AG04450 (cell line): ENCODE data around the gene NAB1. TPM values are rescaled to one million over a fixed set of nuclear protein-coding genes. Genes with fewer than 3 reads are reported as not detected.

Source experiments
- CTCF ChIA-PET: fragments of 300-600, 350-600 bp; formaldehyde crosslinking; extraction: SDS; loops from one replicate; lab custom pipeline; 2022; ENCODE audit warnings: antibody characterized with exemption, inconsistent platforms; lab: Charles Lee
- POLR2A ChIA-PET: fragments of 350-600 bp; formaldehyde crosslinking; extraction: SDS; loops from one replicate; lab custom pipeline; 2021; ENCODE audit warnings: antibody characterized with exemption, inconsistent platforms; lab: Yijun Ruan, JAX
- DNase-seq: peaks from one replicate; pipeline ENCODE4 v3.0.0-alpha.2; 2011; ENCODE audit warnings: low read depth, low spot score
- H3K27ac ChIP-seq: one replicate; pipeline ENCODE4 v1.5.1; 2012; ENCODE audit warnings: low read depth, low read length, control low read depth
- H3K27me3 ChIP-seq: one replicate; pipeline ENCODE4 v1.6.0; 2012; ENCODE audit warnings: low read length; ENCODE audit not compliant: control insufficient read depth, insufficient read depth
- H3K4me3 ChIP-seq: 2 replicates; pipeline ENCODE4 v1.5.1; 2011; ENCODE audit warnings: mild to moderate bottlenecking, low read depth, low read length, control low read depth
- H3K9me3 ChIP-seq: 2 replicates; pipeline ENCODE4 v1.5.1; 2012; ENCODE audit warnings: low read length; ENCODE audit not compliant: control insufficient read depth, insufficient read depth
- polyA minus RNA-seq: library from RNA; depleted of rRNA, polyadenylated mRNA; stranded (reverse); fragments of >200 nt; gene quantifications from 2 replicates; pipeline ENCODE4 v1.2.3, GENCODE V29; 2011; rRNA and poly(A)+ RNA removed
- polyA plus RNA-seq: library from polyadenylated mRNA; depleted of rRNA; stranded (reverse); fragments of >200 nt; gene quantifications from 2 replicates; pipeline ENCODE4 v1.2.3, GENCODE V29; 2011; rRNA removed
- TF ChIP-seq, protein P1 (sequence below): IDR thresholded peaks from 2 replicates; pipeline ENCODE4 v1.5.1; 2011; ENCODE audit warnings: low read depth, low read length, control low read depth, inconsistent platforms

The NAB1 gene, protein sequence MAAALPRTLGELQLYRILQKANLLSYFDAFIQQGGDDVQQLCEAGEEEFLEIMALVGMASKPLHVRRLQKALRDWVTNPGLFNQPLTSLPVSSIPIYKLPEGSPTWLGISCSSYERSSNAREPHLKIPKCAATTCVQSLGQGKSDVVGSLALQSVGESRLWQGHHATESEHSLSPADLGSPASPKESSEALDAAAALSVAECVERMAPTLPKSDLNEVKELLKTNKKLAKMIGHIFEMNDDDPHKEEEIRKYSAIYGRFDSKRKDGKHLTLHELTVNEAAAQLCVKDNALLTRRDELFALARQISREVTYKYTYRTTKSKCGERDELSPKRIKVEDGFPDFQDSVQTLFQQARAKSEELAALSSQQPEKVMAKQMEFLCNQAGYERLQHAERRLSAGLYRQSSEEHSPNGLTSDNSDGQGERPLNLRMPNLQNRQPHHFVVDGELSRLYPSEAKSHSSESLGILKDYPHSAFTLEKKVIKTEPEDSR
- polyA plus RNA-seq: 23.2 and 30.7 TPM in 2 replicates
- polyA minus RNA-seq: 35.1 and 37.3 TPM in 2 replicates

DNA sequence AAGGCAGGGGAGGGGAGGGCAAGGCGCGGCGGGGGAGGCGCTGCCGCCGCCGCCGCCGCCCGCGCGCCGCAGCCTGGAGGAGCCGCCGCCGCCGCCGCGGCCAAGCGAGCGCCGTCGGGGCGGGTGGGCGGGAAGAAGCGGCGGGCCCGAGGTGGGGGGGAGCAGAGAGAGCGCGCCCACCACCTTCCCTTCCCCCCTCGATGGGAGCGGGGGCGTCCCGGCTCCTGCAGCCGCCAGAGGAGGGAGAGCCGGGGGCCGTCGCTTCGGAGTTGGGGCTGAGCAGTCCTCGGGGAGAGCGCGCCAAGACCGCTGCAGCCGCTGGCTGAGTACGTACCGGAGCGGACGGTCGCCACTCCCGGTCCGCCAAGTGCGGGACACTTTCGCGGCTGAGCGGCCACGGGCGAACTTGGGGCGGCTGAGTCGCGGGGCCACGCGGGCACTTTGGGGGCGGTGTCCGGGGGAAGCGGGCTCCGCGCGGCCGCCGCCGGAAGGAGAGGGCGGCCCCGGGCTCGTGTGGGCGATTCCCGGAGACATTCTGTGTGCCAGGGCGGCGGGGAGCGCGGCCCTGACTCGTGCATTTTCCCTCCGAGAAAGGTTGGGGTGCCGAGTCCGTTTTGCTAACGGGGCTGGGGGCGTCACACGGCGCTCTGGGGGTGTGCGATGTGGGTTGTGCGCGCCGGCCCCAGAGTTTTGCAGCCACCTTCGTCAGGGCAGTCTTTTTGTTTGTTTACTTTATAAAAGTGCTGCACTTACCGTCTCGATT, at the start of gene NAB1:
TSS of gene NAB1 (plus strand) at position 49 of the 763 bp plus-strand sequence. CDS start 10,094 bp downstream, outside the sequence.
- ChIA-PET CTCF (no interaction called here), POLR2A (interaction anchor here (1.0 to 1.1 kb wide), 2 partner anchors 120 to 305 kb away, joined by 3 to 4 read pairs; no protein-coding TSS in a partner anchor)
- Histone ChIP-seq H3K27me3 (no peaks in the 10 kb centered on the region), H3K27ac (peak within 1 kb of the TSS; percentile 69), H3K4me3 (peak within 1 kb of the TSS; percentile 85), H3K9me3 (no peaks in the 10 kb centered on the region)
- DNase-seq: no peak
- TF ChIP-seq, protein P1, sequence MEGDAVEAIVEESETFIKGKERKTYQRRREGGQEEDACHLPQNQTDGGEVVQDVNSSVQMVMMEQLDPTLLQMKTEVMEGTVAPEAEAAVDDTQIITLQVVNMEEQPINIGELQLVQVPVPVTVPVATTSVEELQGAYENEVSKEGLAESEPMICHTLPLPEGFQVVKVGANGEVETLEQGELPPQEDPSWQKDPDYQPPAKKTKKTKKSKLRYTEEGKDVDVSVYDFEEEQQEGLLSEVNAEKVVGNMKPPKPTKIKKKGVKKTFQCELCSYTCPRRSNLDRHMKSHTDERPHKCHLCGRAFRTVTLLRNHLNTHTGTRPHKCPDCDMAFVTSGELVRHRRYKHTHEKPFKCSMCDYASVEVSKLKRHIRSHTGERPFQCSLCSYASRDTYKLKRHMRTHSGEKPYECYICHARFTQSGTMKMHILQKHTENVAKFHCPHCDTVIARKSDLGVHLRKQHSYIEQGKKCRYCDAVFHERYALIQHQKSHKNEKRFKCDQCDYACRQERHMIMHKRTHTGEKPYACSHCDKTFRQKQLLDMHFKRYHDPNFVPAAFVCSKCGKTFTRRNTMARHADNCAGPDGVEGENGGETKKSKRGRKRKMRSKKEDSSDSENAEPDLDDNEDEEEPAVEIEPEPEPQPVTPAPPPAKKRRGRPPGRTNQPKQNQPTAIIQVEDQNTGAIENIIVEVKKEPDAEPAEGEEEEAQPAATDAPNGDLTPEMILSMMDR: no peak

DNA sequence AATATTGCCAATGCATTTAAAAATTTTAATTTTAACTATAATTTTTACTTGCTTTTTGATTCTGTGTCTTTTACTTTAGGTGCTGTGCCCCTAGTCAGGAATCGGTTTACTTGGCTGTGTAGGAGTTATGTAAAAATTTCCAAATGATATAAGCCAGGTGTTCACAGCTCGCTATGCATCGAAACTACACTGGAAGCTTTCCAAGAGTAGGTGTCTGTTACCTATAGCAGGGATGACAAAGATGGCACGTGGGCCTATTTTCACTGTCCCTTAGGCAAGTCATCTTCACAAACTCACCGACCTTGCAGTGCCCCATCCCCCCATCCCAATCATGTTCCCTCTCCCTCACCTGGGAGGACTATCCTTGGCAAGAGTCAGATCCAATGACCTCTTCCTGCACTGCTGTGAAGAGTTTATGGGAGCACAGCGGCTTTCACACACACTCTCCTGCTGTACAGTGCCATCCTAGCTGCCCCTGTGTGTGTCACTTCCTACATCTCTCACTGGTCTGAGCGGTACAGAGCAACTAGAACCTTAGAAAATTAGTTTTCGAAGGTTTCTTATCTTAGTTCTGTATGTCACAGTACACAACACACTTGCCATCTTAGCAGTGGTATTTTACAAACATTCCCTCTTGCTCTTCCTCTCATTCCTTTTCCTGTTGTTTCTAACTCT, 49.2 kb upstream of the NAB1 start:
- DNase-seq: no peak
- no peaks in the 10 kb centered on the region for H3K27me3 ChIP-seq
- no peak overlapping the region for H3K27ac ChIP-seq
- H3K9me3 ChIP-seq: no peaks in the 10 kb centered on the region
- H3K4me3 ChIP-seq: no peak overlapping the region
- TF ChIP-seq, protein P1: no peak
- ChIA-PET POLR2A (no interaction called here), CTCF (no interaction called here)

DNA sequence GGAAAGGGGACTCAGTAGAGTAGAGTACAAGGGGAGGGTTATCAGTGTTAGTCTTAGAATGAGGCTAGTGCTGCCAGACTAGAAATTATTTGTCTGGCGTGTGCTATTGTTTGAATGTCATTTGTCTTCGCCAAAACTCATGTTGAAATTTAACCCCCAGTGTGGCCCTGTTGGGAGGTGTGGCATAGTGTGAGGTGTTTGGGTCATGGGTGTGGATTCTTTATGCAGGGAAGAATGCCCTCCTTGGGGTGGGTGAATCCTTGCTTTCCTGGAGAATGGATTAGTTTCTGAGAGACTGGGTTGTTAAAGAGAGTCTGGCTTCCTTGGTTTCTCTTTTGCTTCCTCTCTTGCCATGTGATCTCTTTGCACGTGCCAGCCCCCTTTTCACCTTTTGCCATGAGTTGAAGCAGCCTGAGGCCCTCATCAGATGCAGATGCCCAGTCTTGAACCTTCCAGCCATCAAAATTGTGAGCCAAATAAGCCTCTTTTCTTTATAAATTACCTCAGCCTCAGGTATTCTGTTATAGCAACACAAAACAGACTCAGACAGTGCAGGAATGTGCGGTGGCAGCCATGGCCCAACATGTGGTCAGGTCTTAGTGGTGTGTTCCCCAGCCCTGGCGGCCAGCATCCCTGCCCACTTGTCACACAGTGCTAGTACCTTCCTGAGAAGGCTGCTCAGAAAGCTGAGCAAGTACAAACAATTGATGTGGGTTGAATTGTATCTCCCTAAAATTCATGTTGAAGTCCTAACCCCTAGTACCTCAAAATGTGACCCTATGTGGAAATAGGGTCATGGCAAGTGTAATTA, 48.4 kb upstream of the NAB1 start:
- no peak overlapping the region for H3K27ac ChIP-seq
- no peak overlapping the region for H3K4me3 ChIP-seq
- POLR2A ChIA-PET: no interaction called here
- no peak for DNase-seq
- no peaks in the 10 kb centered on the region for H3K9me3 ChIP-seq
- CTCF ChIA-PET: no interaction called here
- TF ChIP-seq, protein P1: no peak
- no peaks in the 10 kb centered on the region for H3K27me3 ChIP-seq

DNA sequence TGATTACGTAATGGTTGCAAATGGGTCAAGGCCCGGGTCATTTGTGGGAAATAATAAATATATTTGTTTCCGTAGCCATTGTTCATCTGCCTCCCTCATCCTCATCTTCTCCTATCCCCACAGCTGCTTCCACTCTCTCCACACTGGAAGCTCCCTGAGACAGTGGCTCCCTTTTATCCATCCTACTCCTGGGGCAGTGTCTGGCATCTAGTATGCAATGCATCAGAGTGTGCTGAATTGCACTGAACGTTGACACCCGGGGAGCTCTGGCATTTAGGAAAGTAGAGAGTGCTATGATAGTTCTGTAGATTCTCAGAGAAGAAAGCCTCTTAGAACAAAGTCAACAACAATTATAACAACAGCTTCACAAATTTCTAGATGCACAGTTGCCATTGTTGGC, 45.5 kb upstream of the NAB1 start:
- TF ChIP-seq, protein P1: no peak
- ChIA-PET POLR2A (interaction anchor here (0.6 kb wide), 2 partner anchors 41 to 44 kb away, joined by 3 to 7 read pairs; no protein-coding TSS in a partner anchor), CTCF (no interaction called here)
- Histone ChIP-seq H3K27me3 (no peaks in the 10 kb centered on the region), H3K4me3 (no peak overlapping the region), H3K9me3 (no peaks in the 10 kb centered on the region), H3K27ac (no peak overlapping the region)
- DNase-seq: no peak
